Transverse colon (tissue), 4 donors: Measurements from ENCODE around the gene PPP2R1B. TPM values are rescaled to one million over a fixed set of nuclear protein-coding genes. Genes with fewer than 3 reads are reported as not detected.

Experiments used
- DNase-seq: peaks from one replicate; pipeline ENCODE4 v3.0.0-alpha.2; 2019
- H3K27ac ChIP-seq, 4 donors: fragments of 200-600 bp; sonication (generic); 2 replicates each; pipeline ENCODE4 v1.5.1; 2016 to 2018; ENCODE audit warnings: inconsistent platforms in 4 of 4
- H3K27me3 ChIP-seq: fragments of 200-600 bp; sonication (generic); 2 replicates; pipeline ENCODE4 v1.5.1; 2017; ENCODE audit warnings: inconsistent platforms
- H3K36me3 ChIP-seq, 4 donors: fragments of 200-600 bp; sonication (generic); 2 replicates each; pipeline ENCODE4 v1.5.1; 2017 to 2019; ENCODE audit warnings: inconsistent platforms in 4 of 4
- H3K4me1 ChIP-seq, 4 donors: fragments of 200-600 bp; sonication (generic); 2 replicates each; pipeline ENCODE4 v1.5.1; 2017 to 2020; ENCODE audit warnings: inconsistent platforms in 4 of 4
- H3K4me3 ChIP-seq, 4 donors: fragments of 200-600 bp; sonication (generic); 1 replicate in 1 of 4; 2 replicates in 3 of 4; pipeline versions ENCODE4 v1.5.1 to v1.6.1; 2017 to 2019; ENCODE audit warnings: inconsistent platforms in 4 of 4
- H3K9me3 ChIP-seq, 2 donors: fragments of 200-600 bp; sonication (generic); 2 replicates each; pipeline ENCODE4 v1.5.1; 2017 to 2019; ENCODE audit warnings: inconsistent platforms in 2 of 2
- EP300 ChIP-seq: sonication (generic); formaldehyde crosslinking; IDR thresholded peaks from one replicate; pipeline ENCODE4 v1.6.1; 2017; ENCODE audit warnings: antibody characterized with exemption, low read depth
- POLR2A ChIP-seq: fragments of 450-650 bp; IDR thresholded peaks from one replicate; pipeline ENCODE4 v1.6.1; 2016; ENCODE audit warnings: antibody characterized with exemption, mild to moderate bottlenecking, moderate library complexity
- POLR2AphosphoS5 ChIP-seq, 3 donors: sonication (generic); formaldehyde crosslinking; IDR thresholded peaks; one replicate each; pipeline ENCODE4 v1.6.1; 2016; ENCODE audit warnings: antibody characterized with exemption in 3 of 3
- WGBS, 2 donors: methylation state at CpG; one replicate each; pipeline ENCODE4 v1.1.5; 2018; ENCODE audit warnings: low coverage in 1 of 2; 5-methylcytosine and 5-hydroxymethylcytosine counted together
- in situ Hi-C, 4 donors: fragments of 200-750 bp; cut with MboI; loops; one replicate each; pipeline versions ENCODE4 v1.15.0 to v1.15.1; 2017; ENCODE audit warnings: low sequenced_read_pairs in 3 of 4, low pct_ligation_motif_present in 1 of 4, low pct_unique_long_range_greater_than_20kb in 1 of 4
- intact Hi-C: fragments of 100-400 bp; cut with DNase I; formaldehyde crosslinking; loops from one replicate; pipeline ENCODE4 v1.15.1; 2023; ENCODE audit warnings: low total_unique reads
- total RNA-seq, 4 donors: library from RNA; depleted of rRNA; stranded (reverse); fragments of >200 nt; gene quantifications; one replicate each; pipeline ENCODE4 v1.1.0, GENCODE V29; 2016
- TF ChIP-seq, protein P1 (sequence below), 5 experiments: fragments of 200-600 bp in 3 of 5; fragments of 450-650 bp in 2 of 5; sonication (generic) in 3 of 5; IDR thresholded peaks; 1 replicate in 2 of 5; 2 replicates in 3 of 5; pipeline ENCODE4 v1.5.1; 2016 to 2017; ENCODE audit warnings: antibody characterized with exemption in 5 of 5, inconsistent platforms in 3 of 5, mild to moderate bottlenecking in 2 of 5, moderate library complexity in 1 of 5

The PPP2R1B gene
- total RNA-seq, 4 donors from 2014 or later, result 28.1 to 55.5 (median 41.5) TPM

DNA sequence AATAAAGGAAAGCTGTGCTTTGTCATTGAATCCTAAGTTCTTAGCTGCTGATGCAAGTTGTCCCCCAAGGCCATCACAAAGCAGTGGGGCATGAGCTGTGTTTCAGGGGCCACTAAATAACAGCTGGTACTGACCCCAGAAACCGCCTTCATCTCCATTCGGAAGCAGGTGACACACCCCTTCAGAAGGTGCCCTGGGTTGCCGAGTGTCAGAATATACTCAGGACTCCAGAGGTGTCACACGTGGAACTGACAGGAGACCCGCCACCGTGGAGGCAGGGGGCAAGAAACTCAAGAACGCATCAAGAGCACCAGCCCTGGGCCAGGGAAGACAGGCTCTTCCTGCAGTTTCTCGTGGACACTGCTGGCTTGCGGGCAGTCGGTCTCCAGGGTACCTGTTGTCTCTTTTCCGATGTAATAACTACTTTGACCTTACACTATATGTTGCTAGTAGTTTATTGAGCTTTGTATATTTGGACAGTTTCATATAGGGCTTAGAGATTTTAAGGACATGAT, 41.5 kb downstream of the PPP2R1B start:
- intact Hi-C loops, result no loop called here

DNA sequence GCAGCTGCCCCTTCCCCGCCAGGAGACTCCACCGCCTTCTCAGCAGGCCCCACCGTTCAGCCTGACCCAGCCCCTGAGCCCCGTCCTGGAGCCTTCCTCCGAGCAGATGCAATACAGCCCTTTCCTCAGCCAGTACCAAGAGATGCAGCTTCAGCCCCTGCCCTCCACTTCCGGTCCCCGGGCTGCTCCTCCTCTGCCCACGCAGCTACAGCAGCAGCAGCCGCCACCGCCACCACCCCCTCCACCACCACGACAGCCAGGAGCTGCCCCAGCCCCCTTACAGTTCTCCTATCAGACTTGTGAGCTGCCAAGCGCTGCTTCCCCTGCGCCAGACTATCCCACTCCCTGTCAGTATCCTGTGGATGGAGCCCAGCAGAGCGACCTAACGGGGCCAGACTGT, 42.6 kb downstream of the PPP2R1B start:
- intact Hi-C loops, result no loop called here
- 92% methylated on average over 15 of the region's 15 CpGs; no CpG with 5 or more reads in 1 of the 2 donors for WGBS, 2 donors

More for the DNA sequence above, 41.5 kb downstream of the PPP2R1B start:
- Histone ChIP-seq H3K27ac (no peak overlapping the region), H3K9me3 (no peaks in the 10 kb centered on the region), H3K4me3 (no peak overlapping the region), H3K4me1 (peaks cover 0 to 2% (median under 1%) of the 10 kb centered on the region in 4 donors), H3K27me3 (no peaks in the 10 kb centered on the region), H3K36me3 (peaks cover 0 to 55% (median 23%) of the 10 kb centered on the region in 4 donors)
- no peak for DNase-seq
- in situ Hi-C loops, result no loop called here
- 67 to 95% methylated on average over 1 to 11 of the region's 11 CpGs for WGBS, 2 donors
- TF ChIP-seq, protein P1, sequence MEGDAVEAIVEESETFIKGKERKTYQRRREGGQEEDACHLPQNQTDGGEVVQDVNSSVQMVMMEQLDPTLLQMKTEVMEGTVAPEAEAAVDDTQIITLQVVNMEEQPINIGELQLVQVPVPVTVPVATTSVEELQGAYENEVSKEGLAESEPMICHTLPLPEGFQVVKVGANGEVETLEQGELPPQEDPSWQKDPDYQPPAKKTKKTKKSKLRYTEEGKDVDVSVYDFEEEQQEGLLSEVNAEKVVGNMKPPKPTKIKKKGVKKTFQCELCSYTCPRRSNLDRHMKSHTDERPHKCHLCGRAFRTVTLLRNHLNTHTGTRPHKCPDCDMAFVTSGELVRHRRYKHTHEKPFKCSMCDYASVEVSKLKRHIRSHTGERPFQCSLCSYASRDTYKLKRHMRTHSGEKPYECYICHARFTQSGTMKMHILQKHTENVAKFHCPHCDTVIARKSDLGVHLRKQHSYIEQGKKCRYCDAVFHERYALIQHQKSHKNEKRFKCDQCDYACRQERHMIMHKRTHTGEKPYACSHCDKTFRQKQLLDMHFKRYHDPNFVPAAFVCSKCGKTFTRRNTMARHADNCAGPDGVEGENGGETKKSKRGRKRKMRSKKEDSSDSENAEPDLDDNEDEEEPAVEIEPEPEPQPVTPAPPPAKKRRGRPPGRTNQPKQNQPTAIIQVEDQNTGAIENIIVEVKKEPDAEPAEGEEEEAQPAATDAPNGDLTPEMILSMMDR (IDR thresholded peaks at IDR 0.05), result no peak
- TF ChIP-seq POLR2AphosphoS5 (IDR thresholded peaks at IDR 0.05) (no peak), POLR2A (no peak), EP300 (no peak)

DNA sequence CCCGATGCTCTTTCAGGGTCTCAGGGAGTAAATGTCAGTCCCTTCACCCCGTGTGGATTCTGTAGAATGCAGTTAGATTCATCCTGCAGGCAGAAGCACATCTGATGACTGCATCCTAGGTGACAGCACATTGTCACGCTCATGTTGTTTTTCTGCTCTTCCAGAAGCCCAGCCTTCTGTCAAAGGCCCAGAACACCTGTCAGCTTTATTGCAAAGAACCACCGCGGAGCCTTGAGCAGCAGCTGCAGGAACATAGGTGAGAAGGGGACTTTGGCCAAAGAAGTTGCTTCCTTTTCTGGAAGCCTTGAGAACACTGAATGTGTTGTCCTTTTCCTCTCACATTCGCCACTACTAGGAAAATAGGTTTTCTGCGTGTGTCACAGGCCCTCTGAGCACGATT, 43.7 kb downstream of the PPP2R1B start:
- intact Hi-C loops, result no loop called here
- DNase-seq, result no peak
- WGBS, 2 donors, result 61% methylated on average over 8 of the region's 8 CpGs; no CpG with 5 or more reads in 1 of the 2 donors

More for the DNA sequence above, 42.6 kb downstream of the PPP2R1B start:
- TF ChIP-seq POLR2AphosphoS5 (IDR thresholded peaks at IDR 0.05) (no peak), EP300 (no peak), POLR2A (no peak)
- TF ChIP-seq, protein P1 (IDR thresholded peaks at IDR 0.05), result no peak
- DNase-seq, result no peak
- in situ Hi-C loops, result no loop called here
- Histone ChIP-seq H3K4me3 (no peak overlapping the region), H3K27ac (no peak overlapping the region), H3K27me3 (no peaks in the 10 kb centered on the region), H3K4me1 (peaks cover 4 to 5% (median 4%) of the 10 kb centered on the region in 4 donors), H3K9me3 (no peaks in the 10 kb centered on the region), H3K36me3 (peaks cover 0 to 55% (median 25%) of the 10 kb centered on the region in 4 donors)

DNA sequence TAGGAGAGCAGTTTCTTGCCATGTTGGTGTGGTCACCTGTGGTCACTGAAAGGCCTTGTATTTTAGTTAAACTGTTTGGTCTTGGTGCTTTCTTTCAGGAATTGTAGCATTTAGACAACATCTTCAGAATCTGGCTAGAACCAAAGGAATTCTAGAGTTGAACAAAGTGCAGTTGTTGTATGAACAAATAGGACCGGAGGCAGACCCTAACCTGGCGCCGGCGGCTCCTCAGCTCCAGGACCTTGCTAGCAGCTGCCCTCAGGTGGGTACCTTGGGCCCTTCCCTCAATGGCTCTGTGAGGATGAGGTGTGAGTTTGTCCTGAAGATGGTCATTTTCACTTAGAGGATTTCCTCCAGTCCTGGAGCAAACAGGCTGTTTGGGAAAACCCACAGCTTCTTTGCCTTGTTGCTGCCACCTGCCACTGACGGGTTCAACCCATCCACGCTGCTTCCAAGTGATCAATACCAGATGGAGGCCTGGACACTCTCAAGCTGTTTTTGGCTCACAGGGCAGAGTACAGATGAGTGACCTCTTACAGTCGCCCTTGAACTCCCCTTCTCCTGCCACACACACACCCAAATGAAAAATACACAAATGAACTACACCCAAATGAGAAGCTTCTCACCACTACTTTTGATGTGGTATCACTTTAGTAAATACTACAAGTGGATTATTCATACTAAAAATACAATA, 45.2 kb downstream of the PPP2R1B start:
- TF ChIP-seq EP300, result no peak
- TF ChIP-seq POLR2A, result no peak
- TF ChIP-seq, protein P1 (IDR thresholded peaks at IDR 0.05), result no peak
- no peak for TF ChIP-seq POLR2AphosphoS5 (IDR thresholded peaks at IDR 0.05)
- DNase-seq, result no peak
- no peaks in the 10 kb centered on the region for H3K9me3 ChIP-seq
- intact Hi-C loops, result no loop called here
- no peak overlapping the region for H3K4me3 ChIP-seq
- no peak overlapping the region for H3K27ac ChIP-seq
- WGBS, 2 donors, result 60 to 89% methylated on average over 1 to 7 of the region's 7 CpGs
- H3K27me3 ChIP-seq, result no peaks in the 10 kb centered on the region
- in situ Hi-C loops, result no loop called here
- peaks cover 5 to 16% (median 15%) of the 10 kb centered on the region in 4 donors for H3K4me1 ChIP-seq
- H3K36me3 ChIP-seq, result peaks cover 0 to 48% (median 24%) of the 10 kb centered on the region in 4 donors

More for the DNA sequence above, 43.7 kb downstream of the PPP2R1B start:
- Histone ChIP-seq H3K9me3 (no peaks in the 10 kb centered on the region), H3K4me1 (peaks cover 5 to 16% (median 15%) of the 10 kb centered on the region in 4 donors), H3K27me3 (no peaks in the 10 kb centered on the region), H3K27ac (no peak overlapping the region), H3K36me3 (peaks cover 0 to 55% (median 25%) of the 10 kb centered on the region in 4 donors), H3K4me3 (no peak overlapping the region)
- TF ChIP-seq EP300 (no peak), POLR2AphosphoS5 (IDR thresholded peaks at IDR 0.05) (no peak), POLR2A (no peak)
- TF ChIP-seq, protein P1 (IDR thresholded peaks at IDR 0.05), result no peak
- in situ Hi-C loops, result no loop called here
